Stimulated activated effector memory CD8-positive, alpha-beta T cell treated with anti-CD3 and anti-CD28 coated beads, Interleukin-12 subunit alpha, Interleukin-12 subunit beta, amount 100 ng/mL, for 72 hours (primary cell): ENCODE measurements around the gene POSTN.
"Not testable (repeated sequence)": the region's sequence is repeated elsewhere in the genome, so short reads cannot be mapped to it uniquely, and the experiment has no call there.

Experiments
- ATAC-seq: fragments of 150-1000 bp; cut with Tn5 transposase; 2 replicates; pipeline ENCODE4 v1.10.0; 2021
- DNase-seq, 2 donors: peaks; one replicate each; pipeline ENCODE4 v3.0.0; 2021 to 2022; ENCODE audit warnings: low spot score in 2 of 2
- H3K27ac Mint-ChIP-seq: one replicate; pipeline ENCODE4 v1.8.0; 2022; ENCODE audit warnings: mild to moderate bottlenecking, mixed read lengths
- H3K36me3 Mint-ChIP-seq: one replicate; pipeline ENCODE4 v1.8.0; 2022; ENCODE audit warnings: mild to moderate bottlenecking, mixed read lengths
- H3K4me1 Mint-ChIP-seq: one replicate; pipeline ENCODE4 v1.8.0; 2022; ENCODE audit warnings: mixed read lengths
- H3K4me3 Mint-ChIP-seq: one replicate; pipeline ENCODE4 v1.8.0; 2022; ENCODE audit warnings: mild to moderate bottlenecking, mixed read lengths
- H3K9me3 Mint-ChIP-seq: one replicate; pipeline ENCODE4 v1.8.0; 2022; ENCODE audit warnings: mixed read lengths

POSTN gene

GRCh38 chr13:37558766-37559165, 39.8 kb downstream of the POSTN start:
- H3K4me3 Mint-ChIP-seq, H3K27ac Mint-ChIP-seq, H3K4me1 Mint-ChIP-seq, DNase-seq, ATAC-seq, H3K36me3 Mint-ChIP-seq: not testable (repeated sequence)
- H3K9me3 Mint-ChIP-seq: peaks cover 26% of the 10 kb centered on the region

GRCh38 chr13:37546087-37546486, 52.5 kb downstream of the POSTN start:
- ATAC-seq (no peak), DNase-seq (no peak)
- no peak overlapping the region for H3K4me3 Mint-ChIP-seq
- no peak overlapping the region for H3K27ac Mint-ChIP-seq
- no peaks in the 10 kb centered on the region for H3K4me1 Mint-ChIP-seq
- H3K9me3 Mint-ChIP-seq: peaks cover 15% of the 10 kb centered on the region
- H3K36me3 Mint-ChIP-seq: no peaks in the 10 kb centered on the region

- no peaks in the 10 kb centered on the region for H3K36me3 Mint-ChIP-seq
- no peak overlapping the region for H3K4me3 Mint-ChIP-seq
- DNase-seq (no peak), ATAC-seq (no peak)
- H3K4me1 Mint-ChIP-seq: no peaks in the 10 kb centered on the region
- peaks cover 21% of the 10 kb centered on the region for H3K9me3 Mint-ChIP-seq
- H3K27ac Mint-ChIP-seq: no peak overlapping the region
These were observed 53.6 kb downstream of the POSTN start for GRCh38 chr13:37544995-37545394.

- H3K4me1 Mint-ChIP-seq: no peaks in the 10 kb centered on the region
- DNase-seq: no peak
- no peaks in the 10 kb centered on the region for H3K36me3 Mint-ChIP-seq
- no peak for ATAC-seq
- no peak overlapping the region for H3K4me3 Mint-ChIP-seq
- peaks cover 31% of the 10 kb centered on the region for H3K9me3 Mint-ChIP-seq
- H3K27ac Mint-ChIP-seq: no peak overlapping the region
These were observed 58.5 kb downstream of the POSTN start for GRCh38 chr13:37539976-37540605.

- Mint-ChIP-seq H3K4me1 (no peaks in the 10 kb centered on the region), H3K27ac (no peak overlapping the region), H3K9me3 (peaks cover 25% of the 10 kb centered on the region), H3K4me3 (no peak overlapping the region), H3K36me3 (no peaks in the 10 kb centered on the region)
- DNase-seq: no peak
- ATAC-seq: no peak
These were observed 59.4 kb downstream of the POSTN start for GRCh38 chr13:37539170-37539569.

- Mint-ChIP-seq H3K9me3 (peaks cover 25% of the 10 kb centered on the region), H3K27ac (no peak overlapping the region), H3K4me3 (no peak overlapping the region), H3K4me1 (no peaks in the 10 kb centered on the region), H3K36me3 (no peaks in the 10 kb centered on the region)
- ATAC-seq (no peak), DNase-seq (no peak)
These were observed 63.1 kb downstream of the POSTN start for GRCh38 chr13:37535501-37535900.

- peaks cover 19% of the 10 kb centered on the region for H3K9me3 Mint-ChIP-seq
- no peak for DNase-seq
- ATAC-seq: no peak
These were observed 63.9 kb downstream of the POSTN start for GRCh38 chr13:37534676-37535075.

GRCh38 chr13:37534181-37534580, 64.4 kb downstream of the POSTN start:
- DNase-seq: no peak
- Mint-ChIP-seq H3K36me3 (no peaks in the 10 kb centered on the region), H3K9me3 (peaks cover 18% of the 10 kb centered on the region), H3K4me1 (no peaks in the 10 kb centered on the region), H3K4me3 (no peak overlapping the region), H3K27ac (no peak overlapping the region)
- no peak for ATAC-seq

More at GRCh38 chr13:37534676-37535075, 63.9 kb downstream of the POSTN start:
- H3K4me3 Mint-ChIP-seq: no peak overlapping the region
- H3K27ac Mint-ChIP-seq: no peak overlapping the region
- no peaks in the 10 kb centered on the region for H3K4me1 Mint-ChIP-seq
- H3K36me3 Mint-ChIP-seq: no peaks in the 10 kb centered on the region

- DNase-seq (no peak), ATAC-seq (no peak)
- Mint-ChIP-seq H3K27ac (no peak overlapping the region), H3K9me3 (peaks cover 18% of the 10 kb centered on the region), H3K4me1 (no peaks in the 10 kb centered on the region), H3K4me3 (no peak overlapping the region), H3K36me3 (no peaks in the 10 kb centered on the region)
These were observed 67.5 kb downstream of the POSTN start for GRCh38 chr13:37531049-37531448.

- DNase-seq: no peak
- ATAC-seq: no peak
- no peak overlapping the region for H3K4me3 Mint-ChIP-seq
- peaks cover 12% of the 10 kb centered on the region for H3K9me3 Mint-ChIP-seq
- H3K27ac Mint-ChIP-seq: no peak overlapping the region
- H3K36me3 Mint-ChIP-seq: no peaks in the 10 kb centered on the region
- no peaks in the 10 kb centered on the region for H3K4me1 Mint-ChIP-seq
These were observed 68.7 kb downstream of the POSTN start for GRCh38 chr13:37529751-37530385.

GRCh38 chr13:37526710-37527473, 71.7 kb downstream of the POSTN start:
- Mint-ChIP-seq H3K9me3 (peaks cover 20% of the 10 kb centered on the region), H3K27ac (no peak overlapping the region), H3K4me3 (no peak overlapping the region), H3K4me1 (no peaks in the 10 kb centered on the region), H3K36me3 (no peaks in the 10 kb centered on the region)
- DNase-seq (no peak), ATAC-seq (no peak)

- Mint-ChIP-seq H3K36me3 (no peaks in the 10 kb centered on the region), H3K9me3 (peaks cover 3% of the 10 kb centered on the region), H3K4me1 (no peaks in the 10 kb centered on the region), H3K4me3 (no peak overlapping the region), H3K27ac (no peak overlapping the region)
- DNase-seq (no peak), ATAC-seq (no peak)
These were observed 83.3 kb downstream of the POSTN start for GRCh38 chr13:37515226-37515625.
